Head of caudate nucleus (tissue), 42 donors: ENCODE data around the gene OXSM.

Experiments
- DNase-seq, 42 donors: peaks; one replicate each; pipeline versions ENCODE4 v3.0.0 to v3.0.0-alpha.2; 2020 to 2021; ENCODE audit warnings: mixed read lengths in 7 of 42
- intact Hi-C: fragments of 100-400 bp; cut with DNase I; formaldehyde crosslinking; loops from one replicate; pipeline ENCODE4 v1.15.0; 2022

The OXSM gene

GRCh38 chr3:25787689-25788088, 2.2 kb upstream of the OXSM start:
- no peak for DNase-seq
- intact Hi-C loops, result no loop called here

- intact Hi-C loops, result no loop called here
- no peak for DNase-seq
Observed at GRCh38 chr3:25789209-25789595, 688 bp upstream of the OXSM start.

DNA sequence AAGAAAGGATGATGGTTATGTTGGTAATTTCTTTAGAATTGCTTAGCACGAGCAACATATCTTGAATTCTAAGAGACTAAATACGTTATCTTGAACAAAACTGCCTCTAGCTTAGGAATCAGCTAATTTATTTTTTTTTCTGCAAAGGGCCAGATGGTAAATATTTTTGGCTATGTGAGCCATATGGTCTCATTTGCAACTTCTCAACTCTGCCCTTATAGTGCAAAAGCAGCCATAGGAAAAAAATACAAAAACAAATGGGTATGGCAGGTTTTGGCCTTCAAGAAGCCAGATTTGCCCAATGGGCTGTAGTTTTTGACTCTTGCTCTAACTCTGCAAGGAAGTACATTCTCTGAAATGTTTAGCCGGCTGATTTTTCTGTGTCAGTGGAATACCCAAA, 11.9 kb downstream of the OXSM start:
- no peak for DNase-seq
- intact Hi-C loops, result no loop called here

DNA sequence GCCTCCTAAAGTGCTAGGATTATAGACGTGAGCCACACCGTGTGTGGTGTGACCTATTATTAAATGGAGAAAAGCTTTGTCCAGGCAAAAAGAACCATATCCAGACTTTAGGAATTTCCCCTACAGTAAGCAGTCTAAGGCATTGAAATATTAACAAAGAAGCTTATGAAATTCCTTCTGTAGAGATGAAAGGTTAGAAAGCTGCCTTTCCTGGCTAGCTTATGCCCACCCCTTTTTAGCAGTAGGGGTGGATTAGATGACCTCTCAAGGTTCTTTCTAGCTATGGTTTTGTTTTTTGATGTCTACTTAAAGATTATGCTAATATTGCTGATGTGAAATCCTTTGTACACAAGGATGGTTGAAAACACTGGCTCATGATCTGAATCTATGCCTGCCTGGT, 13.9 kb downstream of the OXSM start:
- no peak for DNase-seq
- intact Hi-C loops, result no loop called here

DNA sequence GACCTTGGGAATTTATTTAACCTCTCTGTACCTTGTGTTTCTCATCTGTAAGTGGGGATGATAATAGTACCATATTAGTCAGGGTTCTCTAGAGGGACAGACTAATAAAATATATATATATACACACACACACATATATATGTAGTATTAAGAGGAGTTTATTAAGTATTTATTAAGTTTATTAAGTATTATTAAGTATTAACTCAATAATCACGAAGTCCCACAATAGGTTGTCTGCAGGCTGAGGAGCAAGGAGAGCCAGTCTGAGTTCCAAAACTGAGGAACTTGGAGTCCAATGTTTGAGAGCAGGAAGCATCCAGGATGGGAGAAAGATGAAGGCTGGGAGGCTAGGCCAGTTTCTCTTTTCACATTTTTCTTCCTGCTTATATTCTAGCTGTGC, 14.8 kb downstream of the OXSM start:
- intact Hi-C loops, result no loop called here
- no peak for DNase-seq

GRCh38 chr3:25812644-25813043, 22.8 kb downstream of the OXSM start:
- DNase-seq, result no peak
- intact Hi-C loops, result no loop called here

GRCh38 chr3:25817107-25817506, 27.2 kb downstream of the OXSM start:
- DNase-seq, result no peak
- intact Hi-C loops, result no loop called here

DNA sequence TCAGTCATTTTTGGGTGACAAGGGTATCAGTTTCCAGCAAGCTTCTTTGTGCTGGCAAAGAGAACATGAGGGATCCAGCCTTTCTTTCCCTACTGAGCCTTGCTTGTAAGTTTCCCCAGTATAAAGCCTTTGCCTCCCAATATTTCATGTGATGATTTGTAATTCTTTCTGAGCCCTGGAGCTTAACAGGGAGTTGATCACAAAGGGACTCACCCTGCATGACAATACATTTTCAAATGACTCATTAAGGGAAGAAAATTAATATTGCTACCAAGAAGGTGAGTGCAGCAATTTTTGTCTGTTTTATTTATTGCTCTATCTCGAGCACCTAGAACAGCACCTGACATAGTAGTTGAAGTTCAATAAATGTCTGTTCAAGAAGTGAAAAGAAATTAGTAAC, 27.7 kb downstream of the OXSM start:
- intact Hi-C loops, result no loop called here
- DNase-seq, result no peak

DNA sequence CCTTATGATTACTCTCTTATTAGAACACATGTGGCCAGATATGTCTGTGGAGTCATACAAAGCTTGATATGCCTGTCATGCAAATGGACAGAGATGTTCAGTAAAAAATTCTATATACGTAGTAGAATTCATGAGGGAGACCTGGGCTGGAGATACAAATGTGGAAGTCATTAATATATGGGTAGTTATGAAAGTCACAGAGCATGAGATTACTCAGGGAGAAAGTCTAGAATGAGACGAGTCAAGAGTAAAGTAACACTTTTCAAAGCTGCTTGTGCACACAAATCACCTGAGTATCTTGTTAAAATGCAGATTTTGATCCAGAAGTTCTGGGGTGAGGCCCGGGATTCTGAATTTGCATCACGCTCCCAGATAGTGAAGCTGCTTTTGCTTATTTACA, 28.4 kb downstream of the OXSM start:
- DNase-seq, result no peak
- intact Hi-C loops, result no loop called here

DNA sequence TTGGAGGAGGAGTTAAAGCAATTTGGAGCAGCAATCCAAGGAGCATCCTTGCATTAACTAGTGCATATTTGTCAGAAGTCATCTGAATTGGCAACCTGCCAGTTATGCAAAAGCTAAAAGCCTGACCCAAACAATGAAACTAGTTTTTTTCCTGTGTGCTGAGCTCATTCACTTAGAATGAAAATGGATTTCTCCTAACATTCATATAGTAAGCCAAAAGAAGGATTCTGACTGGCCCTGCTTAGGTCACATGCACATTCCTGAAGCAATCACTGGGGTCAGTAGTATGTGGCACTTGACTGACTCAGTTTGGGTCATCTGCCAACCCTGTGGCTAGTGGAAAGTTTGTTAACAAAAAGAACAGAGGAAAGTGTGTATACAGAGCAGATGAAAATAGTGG, 30.5 kb downstream of the OXSM start:
- peak in 11 of 42 donors; percentile 1 to 43 (median 13) for DNase-seq
- intact Hi-C loops, result no loop called here

- intact Hi-C loops, result no loop called here
- no peak for DNase-seq
Observed at GRCh38 chr3:25820816-25821486, 31.1 kb downstream of the OXSM start.

GRCh38 chr3:25821746-25822573, 32.1 kb downstream of the OXSM start:
- no peak for DNase-seq
- intact Hi-C loops, result no loop called here

- no peak for DNase-seq
- intact Hi-C loops, result no loop called here
Observed at GRCh38 chr3:25823314-25823713, 33.4 kb downstream of the OXSM start.

DNA sequence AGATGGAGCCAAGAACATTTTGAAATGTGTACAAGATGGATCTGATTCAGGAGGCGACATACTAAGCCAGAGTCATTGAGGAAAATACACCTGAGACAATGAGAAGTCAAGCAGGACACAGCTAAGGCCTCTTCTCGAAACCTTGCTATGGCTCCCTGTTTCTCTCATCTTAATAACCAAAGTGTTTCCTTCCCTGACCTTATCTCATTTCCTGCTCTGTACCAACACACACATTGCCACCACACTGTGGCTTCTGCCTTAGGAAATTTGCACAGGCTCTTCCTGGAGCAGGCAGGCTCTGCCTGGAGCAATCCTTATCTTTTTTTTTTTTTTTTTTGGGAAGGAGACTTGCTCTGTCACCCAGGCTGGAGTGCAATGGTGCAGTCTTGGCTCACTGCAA, 36.6 kb downstream of the OXSM start:
- no peak for DNase-seq
- intact Hi-C loops, result no loop called here

GRCh38 chr3:25830373-25831280, 40.7 kb downstream of the OXSM start:
- peak in 3 of 42 donors; percentile 14 to 44 (median 15) for DNase-seq
- intact Hi-C loops, result no loop called here

DNA sequence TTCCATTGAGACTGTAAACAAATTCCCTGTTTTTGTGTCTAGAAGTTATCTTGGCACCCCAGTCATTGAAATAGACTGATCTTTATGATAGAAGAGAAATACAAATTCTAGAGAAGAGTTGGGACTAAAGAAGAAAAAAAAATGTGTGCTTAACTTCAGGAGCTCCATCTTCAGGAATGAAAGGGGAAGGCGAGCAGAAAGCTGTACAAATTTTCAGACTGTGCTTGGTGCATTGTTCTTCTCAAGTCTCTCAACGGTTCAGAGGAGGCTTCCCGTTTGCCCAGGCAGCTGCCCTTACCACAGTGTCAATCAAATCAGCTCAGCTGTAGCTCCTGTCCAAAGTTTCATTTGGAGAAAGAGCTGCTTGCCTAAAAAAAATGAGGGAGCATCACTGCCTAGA, 41.7 kb downstream of the OXSM start:
- peak in 8 of 42 donors; percentile 3 to 23 (median 10) for DNase-seq
- intact Hi-C loops, result no loop called here

DNA sequence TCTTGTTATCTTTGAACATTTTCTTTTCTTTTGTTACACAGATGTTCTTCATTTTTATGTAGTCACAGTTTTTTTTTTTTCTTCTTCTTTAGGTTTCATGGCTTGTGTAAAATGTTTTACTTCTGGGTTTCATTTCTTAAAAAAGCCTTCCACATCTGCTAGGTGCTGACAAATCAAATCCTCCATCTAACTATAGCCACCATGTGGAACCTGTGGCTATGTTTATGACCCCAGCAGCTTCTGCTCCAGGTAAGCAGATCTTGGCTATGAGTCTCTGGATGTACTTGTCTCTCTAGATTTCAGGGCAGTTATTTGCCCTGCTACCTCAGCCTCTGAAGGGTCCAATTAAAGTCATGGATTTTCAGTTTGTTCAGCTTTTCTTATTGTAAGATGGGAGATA, 44.5 kb downstream of the OXSM start:
- DNase-seq, result no peak
- intact Hi-C loops, result no loop called here

DNA sequence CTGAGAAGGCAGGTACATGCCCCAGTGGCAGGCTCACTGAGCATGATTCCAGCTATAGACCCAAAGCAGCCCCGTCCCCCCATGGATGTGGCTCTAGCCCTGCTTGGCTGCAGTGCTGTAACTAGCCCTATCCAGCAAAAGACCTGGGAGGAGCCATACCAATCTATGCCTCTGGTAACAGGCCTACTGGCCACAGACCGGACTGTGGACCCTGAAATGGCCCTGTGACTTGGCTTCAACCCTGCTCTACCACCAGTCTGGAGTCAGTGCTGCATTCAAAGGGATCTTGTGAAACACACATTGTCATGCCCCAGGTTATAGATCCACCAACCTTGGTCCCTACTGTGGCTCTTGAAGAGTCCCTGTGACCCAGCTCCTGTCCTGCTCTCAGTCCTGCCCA, 46.7 kb downstream of the OXSM start:
- DNase-seq, result no peak
- intact Hi-C loops, result no loop called here

DNA sequence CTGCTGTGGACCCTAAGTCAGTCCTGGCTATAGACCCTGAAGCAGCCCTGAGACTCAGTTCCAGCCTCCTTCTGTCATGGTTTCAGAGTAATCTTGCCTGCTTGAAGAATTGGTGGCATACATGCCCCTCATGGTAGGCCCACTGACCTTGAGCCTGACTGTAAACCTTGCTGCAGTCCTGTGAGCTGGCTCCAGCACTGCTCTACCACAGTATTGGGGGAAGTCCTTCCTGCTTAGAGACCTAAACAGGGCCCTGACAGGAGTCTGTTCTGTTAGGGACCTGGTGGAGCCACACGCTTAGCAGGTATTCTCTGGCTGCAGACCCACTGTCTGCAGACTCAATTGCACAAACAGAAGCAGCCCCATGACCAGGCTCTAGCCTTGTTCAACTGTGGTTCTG, 47.1 kb downstream of the OXSM start:
- DNase-seq, result no peak

DNA sequence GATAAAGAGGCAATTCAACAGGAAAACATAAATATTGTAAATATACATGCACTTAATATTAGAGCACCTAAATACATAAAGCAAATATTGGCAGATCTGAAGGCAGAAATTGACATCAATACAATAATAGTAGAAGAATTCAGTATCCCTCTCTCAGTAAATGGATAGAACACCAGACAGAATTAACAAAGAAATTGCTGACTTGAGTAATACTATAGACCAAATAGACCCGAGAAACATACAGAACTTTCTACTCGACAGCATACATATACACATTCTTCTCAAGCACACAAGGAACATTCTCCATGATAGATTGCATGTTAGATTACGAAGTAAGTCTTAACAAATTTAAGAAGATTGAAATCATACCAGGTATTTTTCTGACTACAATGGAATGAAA, 50.2 kb downstream of the OXSM start:
- no peak for DNase-seq
- intact Hi-C loops, result no loop called here

More for the DNA sequence above, 47.1 kb downstream of the OXSM start:
- intact Hi-C loops, result no loop called here
